Measurements from ENCODE around the gene SH3PXD2A.

DNA sequence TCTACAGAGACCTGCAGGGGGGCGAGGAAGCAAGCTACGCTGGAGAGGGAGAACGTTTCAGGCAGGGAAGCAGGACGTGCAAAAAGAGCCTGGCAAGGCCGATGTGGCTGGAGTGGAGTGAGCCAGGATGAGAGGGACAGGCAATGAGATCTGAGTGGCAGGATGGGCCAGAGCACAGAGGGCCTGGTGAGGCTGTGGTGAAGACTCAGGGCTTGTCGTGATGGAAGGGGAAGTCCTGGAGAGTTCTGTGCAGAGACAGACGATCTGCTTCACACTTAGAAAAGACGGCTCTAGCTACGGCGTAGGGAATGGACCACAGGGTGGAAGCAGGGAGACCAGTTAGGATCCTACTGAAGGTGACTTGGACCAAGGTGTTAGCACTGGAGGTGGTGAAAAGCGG is 87.0 kb downstream of the SH3PXD2A start:
- no peak for TF ChIP-seq CTCF (IDR thresholded peaks at IDR 0.05)
- TF ChIP-seq EZH2 (IDR thresholded peaks at IDR 0.05), result no peak
- TF ChIP-seq EZH2phosphoT487 (IDR thresholded peaks at IDR 0.05), result no peak

Measured in neural progenitor cell (in vitro differentiated cells).